Left forelimb (tissue), 1 donor: ENCODE measurements around the gene PARPBP.
"Not testable (repeated sequence)": the region's sequence is repeated elsewhere in the genome, so short reads cannot be mapped to it uniquely, and the experiment has no call there.

ENCODE experiments used
- DNase-seq: peaks from one replicate; pipeline ENCODE4 v3.0.0-alpha.2; 2018; ENCODE audit warnings: low spot score

Gene PARPBP, protein sequence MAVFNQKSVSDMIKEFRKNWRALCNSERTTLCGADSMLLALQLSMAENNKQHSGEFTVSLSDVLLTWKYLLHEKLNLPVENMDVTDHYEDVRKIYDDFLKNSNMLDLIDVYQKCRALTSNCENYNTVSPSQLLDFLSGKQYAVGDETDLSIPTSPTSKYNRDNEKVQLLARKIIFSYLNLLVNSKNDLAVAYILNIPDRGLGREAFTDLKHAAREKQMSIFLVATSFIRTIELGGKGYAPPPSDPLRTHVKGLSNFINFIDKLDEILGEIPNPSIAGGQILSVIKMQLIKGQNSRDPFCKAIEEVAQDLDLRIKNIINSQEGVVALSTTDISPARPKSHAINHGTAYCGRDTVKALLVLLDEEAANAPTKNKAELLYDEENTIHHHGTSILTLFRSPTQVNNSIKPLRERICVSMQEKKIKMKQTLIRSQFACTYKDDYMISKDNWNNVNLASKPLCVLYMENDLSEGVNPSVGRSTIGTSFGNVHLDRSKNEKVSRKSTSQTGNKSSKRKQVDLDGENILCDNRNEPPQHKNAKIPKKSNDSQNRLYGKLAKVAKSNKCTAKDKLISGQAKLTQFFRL

DNA sequence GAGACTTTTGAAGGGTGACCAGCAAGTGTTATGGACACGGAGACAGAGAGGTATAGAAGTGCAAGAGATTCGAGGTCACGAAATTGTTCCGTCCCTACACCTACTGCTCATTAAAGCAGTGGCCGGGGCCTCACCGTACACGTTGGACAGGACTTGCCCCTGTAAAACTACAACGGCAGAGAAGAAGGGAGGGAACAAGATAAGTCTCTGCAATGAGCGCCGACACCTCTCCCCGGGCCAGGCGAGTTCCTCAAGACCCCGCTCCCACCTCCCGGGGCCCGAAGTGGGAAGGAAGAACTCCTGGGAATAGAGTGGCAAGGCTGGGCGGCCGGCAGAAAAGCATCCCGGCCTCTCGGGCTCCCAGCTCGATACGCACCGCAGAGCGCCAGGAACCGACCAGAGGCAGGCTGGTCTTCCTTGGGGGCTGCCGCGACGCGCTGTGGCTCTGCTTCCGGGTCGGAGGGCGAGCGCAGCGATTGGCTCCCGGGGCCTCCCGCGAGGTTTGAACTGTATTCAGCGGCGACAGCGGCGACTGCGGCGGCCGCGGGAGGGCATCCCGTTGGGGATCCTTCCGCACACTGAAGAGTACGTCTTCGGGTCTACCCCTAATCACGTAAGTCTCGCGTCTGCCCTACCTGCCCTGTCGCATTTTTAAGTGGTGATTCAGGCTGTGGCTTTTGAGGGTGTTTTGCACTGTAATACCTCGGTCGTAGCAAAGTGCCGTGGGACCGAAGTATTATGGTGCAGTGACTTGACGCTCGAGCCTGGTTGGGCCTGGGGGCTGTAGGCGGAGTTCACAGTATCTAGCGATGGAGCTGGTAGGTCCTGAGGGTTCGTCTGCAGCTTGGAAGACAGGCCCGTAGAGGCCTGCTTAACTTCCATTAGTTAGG, at the start of gene PARPBP, which contains the start of gene NUP37:
Gene PARPBP (plus strand): TSS at position 510 of the 890 bp plus-strand sequence. CDS start 3,706 bp downstream, outside the sequence.
Gene NUP37 (minus strand): TSS at position 441 of the 890 bp plus-strand sequence. CDS start 1,596 bp downstream, outside the sequence.
- peak; percentile 93 for DNase-seq

DNA sequence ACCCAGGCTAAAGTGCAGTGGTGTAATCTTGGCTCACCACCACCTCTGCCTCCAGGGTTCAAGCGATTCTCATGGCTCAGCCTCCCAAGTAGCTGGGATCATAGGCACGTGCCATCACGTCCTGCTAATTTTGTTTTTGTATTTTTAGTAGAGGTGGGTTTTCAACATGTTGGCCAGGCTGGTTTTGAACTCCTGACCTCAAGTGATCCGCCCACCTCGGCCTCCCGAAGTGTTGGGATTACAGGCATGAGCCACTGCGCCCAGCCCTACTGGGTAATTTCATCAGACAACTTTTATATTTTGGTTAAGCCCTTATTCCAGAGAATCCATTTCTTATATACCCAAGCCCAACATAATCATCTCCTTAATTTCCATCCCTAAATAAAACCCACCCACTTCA, 47.9 kb upstream of the PARPBP start:
- DNase-seq = not testable (repeated sequence)

DNA sequence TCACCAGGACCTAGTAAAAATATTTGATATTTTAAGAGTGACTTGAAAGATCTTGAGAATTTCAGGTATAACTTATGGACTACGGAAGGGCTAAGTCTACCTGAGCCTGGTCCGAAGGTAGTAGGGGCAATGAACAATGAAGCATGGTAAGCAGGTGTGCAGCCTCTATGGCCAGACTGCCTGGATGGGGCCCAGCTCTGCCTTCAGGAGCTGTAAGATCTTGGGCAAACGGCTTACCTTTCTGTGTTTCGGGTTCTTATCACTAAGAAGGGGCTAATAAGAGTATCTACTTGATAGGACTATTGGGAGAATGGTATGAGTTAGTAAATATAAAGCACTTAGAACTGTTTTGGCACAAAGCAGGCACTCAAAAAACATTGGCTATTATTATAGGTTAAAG, 39.1 kb upstream of the PARPBP start:
- DNase-seq = no peak

GRCh38 chr12:102089228-102089835, 30.7 kb upstream of the PARPBP start:
- DNase-seq = not testable (repeated sequence)

- no peak for DNase-seq
Observed at GRCh38 chr12:102093319-102093718, 26.7 kb upstream of the PARPBP start.

- no peak for DNase-seq
Observed at GRCh38 chr12:102095677-102096263, 24.2 kb upstream of the PARPBP start.

DNA sequence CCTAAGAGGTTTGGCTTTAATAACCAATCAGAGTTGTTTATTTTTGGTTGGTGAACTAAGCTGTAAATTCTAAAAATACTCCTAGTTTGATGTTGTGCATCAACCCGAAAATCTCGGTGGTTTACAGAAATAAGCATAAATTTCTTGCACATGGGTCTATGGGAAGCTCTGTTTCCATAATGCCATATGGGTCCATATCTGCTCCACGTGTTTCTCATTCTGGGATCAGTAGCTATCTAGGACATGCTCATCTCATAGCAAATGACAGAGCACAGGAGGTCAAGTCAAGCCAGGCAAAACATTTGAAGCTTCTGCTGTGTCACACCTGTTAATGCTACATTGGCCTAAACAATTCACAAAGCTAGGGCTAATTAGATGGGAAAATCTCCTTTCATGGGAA, 23.1 kb upstream of the PARPBP start:
- no peak for DNase-seq

- no peak for DNase-seq
Observed at GRCh38 chr12:102106905-102107304, 13.1 kb upstream of the PARPBP start.

GRCh38 chr12:102107970-102108369, 12.0 kb upstream of the PARPBP start:
- no peak for DNase-seq

GRCh38 chr12:102110782-102111181, 9.2 kb upstream of the PARPBP start:
- DNase-seq = no peak

- DNase-seq = no peak
Observed at GRCh38 chr12:102114212-102114611, 5.8 kb upstream of the PARPBP start.

DNA sequence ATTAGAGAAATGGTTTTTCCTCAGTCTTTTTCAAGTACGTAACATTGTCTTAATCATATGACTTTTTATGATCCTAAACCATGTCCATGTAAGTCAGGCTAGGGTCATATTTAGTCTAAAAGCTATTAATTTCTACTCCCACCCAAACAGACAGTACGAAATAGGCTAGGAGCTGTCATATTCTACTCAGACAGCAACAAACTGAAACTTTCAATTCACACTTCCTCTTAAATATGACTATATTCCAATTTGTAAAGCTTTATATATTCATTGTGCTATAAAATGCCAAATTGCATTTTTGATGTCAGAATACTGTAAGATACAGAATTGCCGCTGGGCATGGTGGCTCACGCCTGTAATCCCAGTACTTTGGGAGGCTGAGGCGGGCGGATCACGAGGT, 3.6 kb upstream of the PARPBP start:
- DNase-seq = no peak

DNA sequence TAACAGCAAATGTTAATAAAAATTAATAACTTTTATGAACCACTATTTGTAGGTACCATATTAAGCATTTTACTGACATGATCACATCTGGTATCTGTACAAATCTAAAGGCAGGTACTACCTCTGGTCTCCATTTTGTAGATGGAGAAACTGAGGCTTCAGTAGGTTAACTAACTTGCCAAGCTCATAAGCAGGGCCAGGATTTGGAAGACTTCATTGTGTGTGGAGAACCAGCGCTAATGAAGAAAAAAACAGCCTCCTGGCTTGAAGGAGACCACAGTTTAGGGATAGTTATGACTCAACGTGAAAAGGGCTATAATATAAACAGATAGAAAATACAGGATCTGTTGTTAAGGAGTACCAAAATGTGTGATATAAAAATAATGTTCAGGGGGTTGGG, 1.1 kb upstream of the PARPBP start:
- DNase-seq = no peak

- DNase-seq = no peak
Observed at GRCh38 chr12:102120564-102120873, 536 bp downstream of the PARPBP start.

- no peak for DNase-seq
Observed at GRCh38 chr12:102120886-102121285, 903 bp downstream of the PARPBP start.

GRCh38 chr12:102121328-102121727, 1.3 kb downstream of the PARPBP start:
- DNase-seq = not testable (repeated sequence)

DNA sequence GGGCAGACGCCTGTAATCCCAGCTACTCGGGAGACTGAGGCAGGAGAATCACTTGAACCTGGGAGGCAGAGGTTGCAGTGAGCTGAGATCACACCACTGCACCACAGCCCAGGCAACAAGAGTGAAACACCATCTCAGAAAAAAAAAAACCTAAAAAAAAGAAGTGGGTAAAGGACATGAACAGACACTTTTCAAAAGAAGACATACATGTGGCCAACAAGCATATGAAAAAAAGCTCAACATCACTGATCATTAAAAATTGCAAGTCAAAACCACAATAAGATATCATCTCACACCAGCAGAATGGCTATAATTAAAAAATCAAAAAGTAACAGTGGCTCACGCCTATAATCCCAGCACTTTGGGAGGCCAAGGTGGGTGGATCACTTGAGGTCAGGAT, 10.7 kb downstream of the PARPBP start:
- not testable (repeated sequence) for DNase-seq

DNA sequence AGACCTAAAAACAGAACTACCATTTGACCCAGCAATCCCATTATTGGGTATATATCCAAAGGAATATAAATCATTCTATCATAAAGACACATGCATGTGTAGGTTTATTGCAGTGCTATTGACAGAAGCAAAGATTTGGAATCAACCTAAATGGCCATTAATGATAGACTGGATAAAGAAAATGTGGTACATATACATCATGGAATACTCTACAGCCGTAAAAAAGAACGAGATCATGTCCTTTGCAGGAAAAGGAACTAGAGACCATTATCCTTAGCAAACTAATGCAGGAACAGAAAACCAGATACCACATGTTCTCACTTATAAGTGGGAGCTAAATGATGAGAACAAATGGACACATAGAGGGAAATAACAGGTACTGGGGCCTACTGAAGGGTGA, 11.5 kb downstream of the PARPBP start:
- DNase-seq = not testable (repeated sequence)

GRCh38 chr12:102137619-102138018, 17.6 kb downstream of the PARPBP start:
- DNase-seq = not testable (repeated sequence)

DNA sequence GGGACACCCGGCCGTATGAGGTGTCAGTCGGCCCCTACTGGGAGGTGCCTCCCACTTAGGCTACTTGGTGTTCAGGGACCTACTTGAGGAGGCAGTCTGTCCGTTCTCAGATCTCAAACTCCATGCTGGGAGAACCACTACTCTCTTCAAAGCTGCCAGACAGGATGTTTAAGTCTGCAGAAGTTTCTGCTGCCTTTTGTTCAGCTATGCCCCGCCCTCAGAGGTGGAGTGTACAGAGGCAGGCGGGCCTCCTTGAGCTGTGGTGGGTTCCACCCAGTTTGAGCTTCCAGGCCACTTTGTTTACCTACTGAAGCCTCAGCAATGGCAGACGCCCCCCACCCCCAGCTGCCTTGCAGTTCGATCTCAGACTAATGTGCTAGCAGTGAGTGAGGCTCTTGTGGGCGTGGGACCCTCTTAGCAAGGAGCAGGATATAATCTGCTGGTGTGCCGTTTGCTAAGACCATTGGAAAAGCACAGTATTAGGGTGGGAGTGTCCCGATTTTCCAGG, 22.9 kb downstream of the PARPBP start:
- DNase-seq = not testable (repeated sequence)

- DNase-seq = no peak
Observed at GRCh38 chr12:102144221-102144620, 24.2 kb downstream of the PARPBP start.
